KOPT-K1 (cell line): ENCODE results near the gene HCFC1R1.

ENCODE experiments used
- H3K27ac ChIP-seq: fragments of 200-600 bp; sonication (generic); 2 replicates; pipeline ENCODE4 v1.5.1; 2016; ENCODE audit warnings: antibody characterized with exemption, mild to moderate bottlenecking, low read depth, low read length; ENCODE audit not compliant: poor library complexity, severe bottlenecking
- H3K36me3 ChIP-seq: fragments of 200-600 bp; sonication (generic); 2 replicates; pipeline ENCODE4 v1.5.1; 2017; ENCODE audit warnings: antibody characterized with exemption, mild to moderate bottlenecking, low read length, moderate library complexity; ENCODE audit not compliant: insufficient read depth
- H3K9me3 ChIP-seq: fragments of 200-600 bp; sonication (generic); 2 replicates; pipeline ENCODE4 v1.5.1; 2017; ENCODE audit warnings: antibody characterized with exemption, low read length, mild to moderate bottlenecking; ENCODE audit not compliant: insufficient read depth, poor library complexity, severe bottlenecking

HCFC1R1 gene

GRCh38 chr16:3008690-3009037 is 15.1 kb downstream of the HCFC1R1 start:
- no peak overlapping the region for H3K27ac ChIP-seq
- no peaks in the 10 kb centered on the region for H3K9me3 ChIP-seq
- no peaks in the 10 kb centered on the region for H3K36me3 ChIP-seq

DNA sequence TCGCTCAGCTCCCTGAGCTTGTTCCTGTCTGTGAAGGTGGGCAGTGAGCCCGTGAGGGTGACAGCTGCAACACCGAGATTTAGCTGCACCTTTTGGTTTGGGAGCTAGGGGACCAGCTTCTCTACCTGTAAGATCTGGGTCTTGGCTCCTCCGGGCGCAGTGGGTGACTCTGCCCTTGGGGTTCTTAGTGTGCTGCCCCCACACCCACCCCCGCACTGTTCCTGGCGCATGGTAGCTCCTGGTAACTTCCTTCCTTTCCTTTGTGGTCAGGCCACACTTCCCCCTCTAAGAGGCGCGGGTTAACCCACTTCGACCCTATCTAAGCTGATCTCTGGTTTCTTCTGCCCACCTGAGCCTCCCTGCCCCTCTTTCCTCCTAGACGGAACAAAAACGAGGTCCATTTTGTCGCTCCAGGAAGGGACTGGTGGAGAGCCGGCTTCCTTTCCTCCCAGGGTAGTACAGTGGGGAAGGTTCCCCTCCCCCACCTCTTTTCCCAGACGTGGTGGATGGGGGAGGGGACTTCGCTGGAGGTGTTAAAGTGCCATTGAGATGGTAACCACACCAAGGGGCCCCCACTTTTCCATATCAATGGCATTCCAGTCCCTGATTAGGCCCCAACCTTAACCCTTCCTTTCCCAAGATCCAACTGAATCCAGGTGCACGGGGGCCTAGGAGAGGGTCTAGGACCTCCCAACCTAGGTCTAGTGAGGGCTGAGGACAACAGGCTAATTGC is 15.6 kb downstream of the HCFC1R1 start:
- Histone ChIP-seq H3K36me3 (no peaks in the 10 kb centered on the region), H3K9me3 (no peaks in the 10 kb centered on the region), H3K27ac (no peak overlapping the region)

GRCh38 chr16:3007059-3007956 is 16.4 kb downstream of the HCFC1R1 start:
- H3K27ac ChIP-seq: no peak overlapping the region
- no peaks in the 10 kb centered on the region for H3K36me3 ChIP-seq
- H3K9me3 ChIP-seq: no peaks in the 10 kb centered on the region

DNA sequence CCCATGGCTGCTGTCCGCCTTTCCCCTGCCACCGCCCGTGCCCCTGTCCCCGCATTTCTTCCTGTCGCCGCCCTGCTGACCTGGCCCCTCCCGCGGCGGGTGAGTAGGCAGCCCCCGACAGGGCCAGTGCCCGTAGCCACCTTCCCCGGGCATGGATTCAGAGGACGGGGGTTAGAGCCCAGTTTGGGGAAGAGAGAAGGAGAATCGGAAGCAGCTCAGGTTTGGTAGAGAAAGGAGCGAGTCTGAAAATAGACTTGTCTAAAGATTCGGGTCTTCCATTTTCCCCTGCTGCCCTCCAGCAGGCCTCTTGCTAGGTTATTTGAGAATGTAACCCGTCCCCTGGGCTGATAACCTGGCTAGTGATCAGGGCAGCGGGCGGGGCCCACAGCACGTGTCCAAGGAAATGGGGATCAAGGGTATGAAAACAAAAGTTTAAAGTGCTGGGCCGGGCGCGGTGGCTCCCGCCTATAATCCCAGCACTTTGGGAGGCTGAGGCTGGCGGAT is 18.9 kb downstream of the HCFC1R1 start:
- H3K36me3 ChIP-seq: no peaks in the 10 kb centered on the region
- H3K27ac ChIP-seq: no peak overlapping the region
- H3K9me3 ChIP-seq: no peaks in the 10 kb centered on the region

DNA sequence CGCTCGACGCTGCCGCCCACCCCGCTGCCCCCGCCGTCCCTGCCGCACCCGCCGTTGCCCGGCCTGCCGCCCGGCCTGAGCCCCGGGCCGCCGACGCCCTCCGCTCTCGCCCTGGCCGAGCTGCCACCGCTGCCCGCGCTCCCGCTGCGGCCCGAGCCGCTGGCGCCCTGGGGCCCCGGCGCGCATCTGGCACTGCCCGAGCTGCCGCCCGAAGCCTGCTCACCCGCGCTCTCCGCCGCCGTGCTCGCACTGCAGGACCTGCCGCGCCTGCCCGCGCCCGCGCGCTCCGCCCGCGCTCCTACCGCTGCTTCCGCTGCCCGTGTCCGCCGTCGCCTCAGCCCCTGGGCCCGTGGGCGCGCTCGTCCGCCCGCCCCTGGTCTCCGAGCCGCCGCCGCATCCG is 19.4 kb downstream of the HCFC1R1 start:
- H3K27ac ChIP-seq: no peak overlapping the region
- no peaks in the 10 kb centered on the region for H3K36me3 ChIP-seq
- H3K9me3 ChIP-seq: no peaks in the 10 kb centered on the region

- no peaks in the 10 kb centered on the region for H3K36me3 ChIP-seq
- no peaks in the 10 kb centered on the region for H3K9me3 ChIP-seq
- no peak overlapping the region for H3K27ac ChIP-seq
Observed at GRCh38 chr16:3003582-3004270, 20.0 kb downstream of the HCFC1R1 start.

- no peaks in the 10 kb centered on the region for H3K9me3 ChIP-seq
Observed at GRCh38 chr16:3001316-3001715, 22.4 kb downstream of the HCFC1R1 start.

DNA sequence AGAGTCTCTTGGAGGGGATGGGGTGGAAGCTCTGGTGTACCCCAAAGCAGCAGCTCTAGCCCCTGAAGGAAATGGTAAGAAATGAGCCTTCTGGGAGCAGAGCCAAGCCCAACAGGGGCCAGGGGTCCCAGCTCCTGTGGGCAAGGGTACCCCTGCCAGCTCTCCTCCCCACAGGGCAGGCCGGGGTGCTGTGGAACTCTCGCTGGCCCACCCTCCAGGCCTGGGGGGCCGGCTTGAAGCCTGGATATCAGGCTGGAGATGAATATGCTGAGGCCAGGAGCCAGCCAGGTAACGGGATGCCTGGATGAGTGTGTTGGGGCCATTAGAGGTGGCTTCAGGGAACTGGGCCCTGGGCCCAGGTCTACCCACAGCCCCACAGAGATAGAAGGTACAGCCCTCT is 23.2 kb downstream of the HCFC1R1 start:
- Histone ChIP-seq H3K27ac (no peak overlapping the region), H3K9me3 (no peaks in the 10 kb centered on the region), H3K36me3 (no peaks in the 10 kb centered on the region)

More at GRCh38 chr16:3001316-3001715, 22.4 kb downstream of the HCFC1R1 start:
- Histone ChIP-seq H3K27ac (no peak overlapping the region), H3K36me3 (no peaks in the 10 kb centered on the region)

GRCh38 chr16:2999929-3000328 is 23.8 kb downstream of the HCFC1R1 start:
- Histone ChIP-seq H3K9me3 (no peaks in the 10 kb centered on the region), H3K27ac (no peak overlapping the region), H3K36me3 (no peaks in the 10 kb centered on the region)

DNA sequence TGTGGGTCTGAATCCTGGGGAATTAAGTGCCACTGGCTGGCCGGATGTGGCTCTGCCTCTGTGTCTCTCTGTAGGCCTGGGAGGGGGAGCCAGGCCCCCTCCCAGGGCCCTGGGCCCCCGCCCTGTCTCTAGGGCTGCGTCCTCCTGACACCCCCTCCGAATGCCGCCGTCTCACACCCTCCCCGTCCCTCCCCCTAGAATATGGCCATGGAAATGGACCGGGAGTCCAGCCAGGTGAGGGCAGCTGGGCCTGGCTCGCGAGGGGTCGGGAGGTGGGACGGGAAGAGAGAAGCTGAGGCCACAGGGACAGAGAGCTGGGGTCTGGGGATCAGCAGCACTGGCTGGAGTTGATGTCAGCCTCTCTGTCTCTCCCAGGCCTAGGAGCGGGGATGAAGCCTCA is 27.4 kb downstream of the HCFC1R1 start:
- Histone ChIP-seq H3K36me3 (no peaks in the 10 kb centered on the region), H3K9me3 (no peaks in the 10 kb centered on the region), H3K27ac (no peak overlapping the region)

DNA sequence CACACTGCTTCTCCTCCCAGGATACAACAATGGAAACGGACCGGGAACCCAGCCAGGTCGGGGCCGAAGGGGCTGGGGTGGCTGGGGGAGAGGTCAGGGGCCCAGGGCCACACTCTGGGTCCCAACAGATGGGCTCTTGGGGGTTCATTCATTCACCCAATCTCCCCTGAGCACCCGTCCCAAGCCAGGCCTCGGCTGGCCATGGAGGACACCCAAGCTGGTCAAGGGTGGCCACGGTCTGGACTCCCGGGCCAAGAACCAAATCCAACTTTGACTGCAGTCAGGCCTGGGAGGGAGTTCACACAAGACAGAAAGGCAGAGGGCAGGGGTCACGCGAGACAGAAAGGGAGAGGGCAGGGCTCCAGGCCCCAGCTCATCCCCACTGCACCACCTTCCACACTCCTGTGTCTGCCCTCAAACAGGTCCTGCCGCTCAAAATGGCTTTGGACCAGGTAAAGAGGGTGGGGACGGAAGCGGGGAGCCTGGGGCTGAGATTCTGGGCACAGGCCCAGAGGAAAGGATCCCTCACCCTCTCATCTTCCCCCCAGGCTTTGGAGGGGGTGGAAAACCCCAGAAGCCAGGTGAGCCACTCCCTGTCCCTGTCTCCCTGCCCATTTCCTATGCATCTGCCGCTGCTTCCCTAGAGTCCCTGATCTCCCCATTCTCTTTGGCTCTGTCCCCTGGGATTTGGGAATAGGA is 31.2 kb downstream of the HCFC1R1 start:
- no peak overlapping the region for H3K27ac ChIP-seq
- no peaks in the 10 kb centered on the region for H3K36me3 ChIP-seq
- H3K9me3 ChIP-seq: no peaks in the 10 kb centered on the region

DNA sequence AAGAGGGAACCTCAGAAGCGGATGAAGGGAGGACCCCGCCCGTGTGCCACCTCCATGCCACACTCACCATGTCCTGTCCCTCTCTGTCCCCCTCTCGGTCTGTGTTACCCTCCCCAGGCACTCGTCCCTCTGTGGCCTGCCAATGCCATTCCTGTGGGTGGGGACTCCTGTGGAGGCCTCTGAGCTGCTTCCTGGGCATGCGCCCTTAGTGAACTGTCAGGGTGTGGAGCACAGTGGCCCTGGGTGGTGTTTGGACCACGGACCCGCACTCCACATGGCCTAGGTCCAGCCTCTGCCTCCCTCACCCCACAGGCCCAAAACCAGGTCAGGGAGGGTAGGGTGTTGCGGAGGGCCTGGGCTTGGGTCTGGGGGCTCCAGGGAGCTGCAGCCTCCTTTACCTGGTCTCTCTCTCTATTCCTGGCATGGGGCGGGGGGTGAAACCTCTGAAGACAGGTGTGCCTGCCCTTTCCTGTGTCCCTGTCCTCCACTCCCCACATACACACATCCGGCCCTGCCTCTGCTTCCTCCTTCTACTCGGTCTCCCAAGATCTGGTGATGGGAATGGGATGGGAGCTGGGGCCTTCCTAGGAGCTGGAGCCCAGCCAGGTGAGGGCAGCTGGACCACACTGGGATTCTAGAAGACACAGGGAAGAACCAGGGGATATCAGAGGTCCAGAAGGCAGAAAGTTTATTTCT is 32.0 kb downstream of the HCFC1R1 start:
- no peak overlapping the region for H3K27ac ChIP-seq
- no peaks in the 10 kb centered on the region for H3K9me3 ChIP-seq
- H3K36me3 ChIP-seq: no peaks in the 10 kb centered on the region

GRCh38 chr16:2990891-2991290 is 32.9 kb downstream of the HCFC1R1 start:
- H3K36me3 ChIP-seq: no peaks in the 10 kb centered on the region
- no peaks in the 10 kb centered on the region for H3K9me3 ChIP-seq
- no peak overlapping the region for H3K27ac ChIP-seq

DNA sequence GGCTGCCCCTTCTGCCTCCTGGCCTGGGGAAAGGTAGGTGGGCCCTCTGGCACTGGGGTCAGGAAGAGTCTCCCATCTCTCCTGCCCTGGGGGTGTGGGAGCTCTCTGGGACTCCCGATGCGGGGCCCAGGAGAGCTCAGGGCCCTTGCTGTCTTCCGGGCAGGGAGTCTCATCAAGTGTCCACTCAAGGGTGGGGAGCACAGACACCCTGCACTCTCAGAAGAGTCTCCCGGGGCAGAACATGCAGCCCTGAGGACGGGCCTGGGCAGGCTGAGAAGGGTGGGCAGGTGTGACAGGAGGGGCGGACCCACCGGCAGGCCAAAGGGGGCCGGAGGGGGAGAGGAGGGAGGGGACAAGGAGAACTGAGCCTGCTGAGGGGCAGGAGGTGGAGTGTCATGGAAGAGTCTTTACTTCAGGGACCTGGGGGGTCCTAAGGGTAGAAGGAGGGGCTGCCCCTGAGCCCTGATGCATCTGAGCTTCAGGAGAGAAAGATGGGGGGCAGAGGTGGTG is 35.1 kb downstream of the HCFC1R1 start:
- no peak overlapping the region for H3K27ac ChIP-seq
- no peaks in the 10 kb centered on the region for H3K36me3 ChIP-seq
- no peaks in the 10 kb centered on the region for H3K9me3 ChIP-seq
